ENCODE data around the gene SESN1. TPM values are rescaled to one million over a fixed set of nuclear protein-coding genes. Genes with fewer than 3 reads are reported as not detected.
A peak's percentile ranks its signal among the peaks of the same experiment; 100 is the strongest.
"Not testable (repeated sequence)": the region's sequence is repeated elsewhere in the genome, so short reads cannot be mapped to it uniquely, and the experiment has no call there.

The SESN1 gene
- total RNA-seq, 2 experiments from 2014 or later: 9.3 to 10.6 TPM

- ChIA-PET CTCF (interaction anchor here (1.1 to 2.5 kb wide), 4 partner anchors 19 to 552 kb away, joined by 3 to 11 read pairs (median 4); partner anchors contain the start of gene CD164), POLR2A (interaction anchor here (0.7 to 2.3 kb wide), 7 partner anchors 19 to 537 kb away, joined by 3 to 24 read pairs (median 3); partner anchors contain the start of gene CD164)
- Mint-ChIP-seq H3K9me3 (no peaks in the 10 kb centered on the region), H3K4me1 (ENCODE audit: low read depth) (peaks cover 44% of the 10 kb centered on the region), H3K36me3 (peaks cover 5% of the 10 kb centered on the region), H3K27me3 (no peaks in the 10 kb centered on the region), H3K4me3 (peak overlapping the region; percentile 95), H3K27ac (peak overlapping the region; percentile 76)
- no peak for DNase-seq
- intact Hi-C loops (cut with micrococcal nuclease): loop anchor here (1.0 to 10.0 kb wide), 9 partner anchors 86 to 1721 kb away; partner anchors contain the start of genes AK9, CDK19, FIG4 and MICAL1
Measured at GRCh38 chr6:109093732-109094415, 772 bp downstream of the SESN1 start.

GRCh38 chr6:109092074-109092473, 2.6 kb downstream of the SESN1 start:
- no peaks in the 10 kb centered on the region for H3K9me3 Mint-ChIP-seq
- H3K36me3 Mint-ChIP-seq: peaks cover 5% of the 10 kb centered on the region
- intact Hi-C loops (cut with micrococcal nuclease): loop anchor here (5.0 to 10.0 kb wide), 2 partner anchors 365 to 827 kb away; partner anchors contain the start of genes MICAL1 and SNX3
- H3K27ac Mint-ChIP-seq: no peak overlapping the region
- ChIA-PET POLR2A (interaction anchor here (1.3 kb wide), 1 partner anchor 291 kb away, joined by 3 read pairs; the partner anchor contains the start of gene CD164), CTCF (no interaction called here)
- no peaks in the 10 kb centered on the region for H3K27me3 Mint-ChIP-seq
- H3K4me3 Mint-ChIP-seq: peak overlapping the region; percentile 42
- no peak for DNase-seq
- H3K4me1 Mint-ChIP-seq (ENCODE audit: low read depth): peaks cover 44% of the 10 kb centered on the region

DNA sequence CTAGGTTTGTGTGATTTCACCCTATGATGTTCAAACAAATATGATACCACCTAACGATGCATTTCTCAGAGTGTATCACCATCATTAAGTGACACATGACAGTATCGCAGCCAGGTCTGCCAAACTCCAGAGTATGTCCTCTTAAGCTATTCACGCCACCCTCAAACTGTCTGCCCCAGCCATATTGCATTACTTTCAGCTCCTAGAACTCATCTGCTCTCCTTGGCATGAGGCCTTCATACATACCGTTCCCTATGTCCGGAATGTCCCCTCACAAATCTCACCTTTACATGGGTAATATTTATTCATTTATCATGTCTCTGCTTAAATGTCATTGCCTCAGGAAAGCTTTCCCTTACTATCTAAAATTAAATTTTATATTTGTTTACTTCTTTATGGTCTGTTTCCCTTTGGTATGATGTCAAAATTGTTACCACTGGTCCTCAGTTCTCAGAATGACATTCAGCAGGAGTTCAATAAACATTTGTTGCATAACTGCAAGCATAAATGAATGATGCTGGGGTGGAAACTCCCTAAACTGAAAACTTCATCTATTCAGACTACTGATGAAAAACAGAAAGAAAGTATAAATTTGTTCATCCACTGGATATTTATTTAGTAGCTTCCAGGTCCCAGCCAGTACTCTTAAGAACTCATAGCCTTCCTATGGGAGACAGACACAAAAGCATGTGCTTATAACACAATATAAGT, 3.2 kb downstream of the SESN1 start:
- H3K4me1 Mint-ChIP-seq (ENCODE audit: low read depth): peaks cover 38% of the 10 kb centered on the region
- CTCF ChIA-PET: no interaction called here
- no peak overlapping the region for H3K27ac Mint-ChIP-seq
- peaks cover 5% of the 10 kb centered on the region for H3K36me3 Mint-ChIP-seq
- peak overlapping the region; percentile 42 for H3K4me3 Mint-ChIP-seq
- H3K9me3 Mint-ChIP-seq: no peaks in the 10 kb centered on the region
- DNase-seq: no peak
- intact Hi-C loops (cut with micrococcal nuclease): loop anchor here (5.0 to 10.0 kb wide), 2 partner anchors 366 to 827 kb away; partner anchors contain the start of genes MICAL1 and SNX3
- H3K27me3 Mint-ChIP-seq: no peaks in the 10 kb centered on the region
- POLR2A ChIA-PET: interaction anchor here (1.3 kb wide), 1 partner anchor 291 kb away, joined by 3 read pairs; the partner anchor contains the start of gene CD164

DNA sequence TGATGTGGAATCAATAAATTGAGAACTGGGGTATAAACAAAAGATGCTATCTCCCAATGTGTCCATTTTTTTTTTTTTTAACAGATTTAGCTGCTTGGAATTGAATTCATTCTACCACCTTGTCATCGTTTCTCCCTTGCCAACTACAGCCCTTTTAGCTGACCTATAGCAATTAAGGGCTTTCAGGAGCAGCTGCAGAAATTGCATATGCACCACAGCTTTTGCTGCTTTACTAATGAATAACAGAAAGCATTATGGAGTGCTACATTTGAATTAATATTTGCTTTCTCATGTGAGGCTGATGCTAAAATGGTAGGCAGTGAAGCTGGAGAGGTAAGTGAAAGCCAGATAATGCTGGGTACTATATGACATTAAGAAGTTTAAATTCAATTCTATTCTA, 5.7 kb downstream of the SESN1 start:
- ChIA-PET POLR2A (no interaction called here), CTCF (no interaction called here)
- no peak overlapping the region for H3K4me3 Mint-ChIP-seq
- no peak overlapping the region for H3K27ac Mint-ChIP-seq
- H3K4me1 Mint-ChIP-seq (ENCODE audit: low read depth): peaks cover 28% of the 10 kb centered on the region
- no peak for DNase-seq
- no peaks in the 10 kb centered on the region for H3K27me3 Mint-ChIP-seq
- H3K36me3 Mint-ChIP-seq: no peaks in the 10 kb centered on the region
- intact Hi-C loops (cut with micrococcal nuclease): no loop called here
- no peaks in the 10 kb centered on the region for H3K9me3 Mint-ChIP-seq

- CTCF ChIA-PET: interaction anchor here (0.8 kb wide), 1 partner anchor 75 kb away, joined by 3 read pairs; no protein-coding TSS in a partner anchor
- Mint-ChIP-seq H3K36me3 (no peaks in the 10 kb centered on the region), H3K27ac (no peak overlapping the region), H3K4me1 (ENCODE audit: low read depth) (peaks cover 21% of the 10 kb centered on the region), H3K4me3 (no peak overlapping the region), H3K9me3 (no peaks in the 10 kb centered on the region), H3K27me3 (no peaks in the 10 kb centered on the region)
- intact Hi-C loops (cut with micrococcal nuclease): no loop called here
- DNase-seq: no peak
- POLR2A ChIA-PET: no interaction called here
Measured at GRCh38 chr6:109087661-109088264, 6.9 kb downstream of the SESN1 start.

GRCh38 chr6:109084146-109084545, 10.5 kb downstream of the SESN1 start:
- H3K4me1 Mint-ChIP-seq (ENCODE audit: low read depth); DNase-seq; H3K27ac Mint-ChIP-seq; H3K4me3 Mint-ChIP-seq; H3K27me3 Mint-ChIP-seq; H3K36me3 Mint-ChIP-seq; H3K9me3 Mint-ChIP-seq; POLR2A ChIA-PET; intact Hi-C loops (cut with micrococcal nuclease): not testable (repeated sequence)
- CTCF ChIA-PET: interaction anchor here (2.5 kb wide), 1 partner anchor 11 kb away, joined by 11 read pairs; no protein-coding TSS in a partner anchor

GRCh38 chr6:109083657-109084056, 11.0 kb downstream of the SESN1 start:
- no peak for DNase-seq
- Mint-ChIP-seq H3K27me3 (no peaks in the 10 kb centered on the region), H3K27ac (no peak overlapping the region), H3K4me3 (no peak overlapping the region), H3K9me3 (no peaks in the 10 kb centered on the region), H3K4me1 (ENCODE audit: low read depth) (peaks cover 5% of the 10 kb centered on the region), H3K36me3 (peaks cover 3% of the 10 kb centered on the region)
- ChIA-PET CTCF (interaction anchor here (2.5 kb wide), 1 partner anchor 11 kb away, joined by 11 read pairs; no protein-coding TSS in a partner anchor), POLR2A (no interaction called here)
- intact Hi-C loops (cut with micrococcal nuclease): no loop called here

- POLR2A ChIA-PET: no interaction called here
- CTCF ChIA-PET: interaction anchor here (0.6 to 1.9 kb wide), 3 partner anchors 9 to 531 kb away, joined by 3 to 6 read pairs (median 5); no protein-coding TSS in a partner anchor
- Mint-ChIP-seq H3K36me3 (peaks cover 3% of the 10 kb centered on the region), H3K9me3 (no peaks in the 10 kb centered on the region), H3K4me3 (no peak overlapping the region), H3K27me3 (no peaks in the 10 kb centered on the region), H3K27ac (no peak overlapping the region), H3K4me1 (ENCODE audit: low read depth) (peaks cover 3% of the 10 kb centered on the region)
- intact Hi-C loops (cut with micrococcal nuclease): no loop called here
- DNase-seq: no peak
Measured at GRCh38 chr6:109082188-109082577, 12.5 kb downstream of the SESN1 start.

DNA sequence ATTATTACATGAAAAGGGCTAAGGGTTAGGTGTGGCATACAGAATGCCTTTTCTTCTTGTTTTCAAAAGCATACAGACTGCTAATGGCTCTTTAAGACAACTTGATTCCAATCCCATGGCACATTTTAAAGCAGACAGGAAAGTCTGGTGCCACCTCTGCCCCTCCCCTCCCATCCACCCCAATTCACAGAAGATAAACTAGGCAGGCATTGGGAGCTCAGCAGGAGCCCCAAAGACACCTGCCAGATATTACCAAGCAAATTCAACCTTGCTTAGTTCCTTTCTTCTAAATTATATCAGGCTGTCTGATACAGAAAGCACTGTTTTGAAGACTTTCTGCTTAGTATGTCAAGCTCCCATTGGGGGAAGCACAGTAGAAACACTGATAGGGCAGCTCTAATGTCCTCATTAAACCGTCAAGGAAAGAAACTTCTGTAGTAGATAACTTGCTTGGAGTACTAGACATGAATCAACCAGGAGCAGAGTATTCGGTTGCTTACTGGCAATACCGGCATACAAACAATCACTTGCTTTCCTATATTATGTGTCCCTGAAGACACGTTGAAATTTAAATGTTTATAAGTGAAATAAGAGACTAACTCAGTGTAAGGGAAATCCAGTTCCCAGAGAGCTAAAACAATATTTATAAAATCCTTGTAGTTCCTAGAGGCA, 13.0 kb downstream of the SESN1 start:
- H3K4me1 Mint-ChIP-seq (ENCODE audit: low read depth): peaks cover 3% of the 10 kb centered on the region
- H3K27me3 Mint-ChIP-seq: no peaks in the 10 kb centered on the region
- POLR2A ChIA-PET: no interaction called here
- no peak overlapping the region for H3K4me3 Mint-ChIP-seq
- no peaks in the 10 kb centered on the region for H3K9me3 Mint-ChIP-seq
- CTCF ChIA-PET: interaction anchor here (0.6 to 1.9 kb wide), 3 partner anchors 8 to 530 kb away, joined by 3 to 6 read pairs (median 5); no protein-coding TSS in a partner anchor
- DNase-seq: no peak
- H3K27ac Mint-ChIP-seq: no peak overlapping the region
- peaks cover 3% of the 10 kb centered on the region for H3K36me3 Mint-ChIP-seq
- intact Hi-C loops (cut with micrococcal nuclease): no loop called here

DNA sequence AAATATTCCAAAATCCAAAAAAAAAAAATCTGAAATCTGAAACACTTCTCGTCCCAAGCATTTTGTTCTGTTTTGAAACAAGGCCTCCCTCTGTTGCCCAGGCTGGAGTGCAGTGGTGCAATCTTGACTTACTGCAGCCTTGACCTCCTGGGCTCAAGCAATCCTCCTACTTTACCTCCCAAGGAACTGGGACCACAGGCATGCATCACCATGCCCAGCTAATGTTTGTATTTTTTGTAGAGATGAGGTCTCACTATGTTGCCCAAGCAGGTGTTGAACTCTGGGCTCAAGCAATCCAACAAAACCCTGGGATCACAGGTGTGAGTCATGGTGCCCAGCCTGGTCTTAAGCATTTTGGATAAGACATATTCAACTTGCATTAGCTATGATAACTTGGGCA, 13.6 kb downstream of the SESN1 start:
- POLR2A ChIA-PET: no interaction called here
- Mint-ChIP-seq H3K27ac (no peak overlapping the region), H3K9me3 (no peaks in the 10 kb centered on the region), H3K36me3 (peaks cover 3% of the 10 kb centered on the region), H3K27me3 (no peaks in the 10 kb centered on the region), H3K4me3 (no peak overlapping the region), H3K4me1 (ENCODE audit: low read depth) (peaks cover 5% of the 10 kb centered on the region)
- intact Hi-C loops (cut with micrococcal nuclease): no loop called here
- no peak for DNase-seq
- CTCF ChIA-PET: interaction anchor here (1.2 to 1.9 kb wide), 2 partner anchors 8 to 10 kb away, joined by 5 to 6 read pairs; no protein-coding TSS in a partner anchor

- no peak overlapping the region for H3K27ac Mint-ChIP-seq
- no peak for DNase-seq
- peaks cover 5% of the 10 kb centered on the region for H3K4me1 Mint-ChIP-seq (ENCODE audit: low read depth)
- intact Hi-C loops (cut with micrococcal nuclease): loop anchor here (10.0 kb wide), 1 partner anchor 135 kb away; no protein-coding TSS in a partner anchor
- ChIA-PET CTCF (interaction anchor here (1.2 kb wide), 1 partner anchor 304 kb away, joined by 3 read pairs; no protein-coding TSS in a partner anchor), POLR2A (no interaction called here)
- no peaks in the 10 kb centered on the region for H3K9me3 Mint-ChIP-seq
- H3K36me3 Mint-ChIP-seq: peaks cover 3% of the 10 kb centered on the region
- no peak overlapping the region for H3K4me3 Mint-ChIP-seq
- no peaks in the 10 kb centered on the region for H3K27me3 Mint-ChIP-seq
Measured at GRCh38 chr6:109079981-109080380, 14.7 kb downstream of the SESN1 start.
